Fibroblast of lung (primary cell): ENCODE results near the gene RAPGEF4. TPM values are rescaled to one million over a fixed set of nuclear protein-coding genes. Genes with fewer than 3 reads are reported as not detected.

Experiments used
- DNase-seq, 2 donors: peaks; one replicate each; pipeline versions ENCODE4 v3.0.0 to v3.0.0-alpha.2; 2010; ENCODE audit warnings: low read depth in 2 of 2
- H2AFZ ChIP-seq: 2 replicates; pipeline ENCODE4 v1.5.1; 2012; ENCODE audit warnings: low read length, control low read depth, inconsistent platforms
- H3K27ac ChIP-seq: 2 replicates; pipeline ENCODE4 v1.5.1; 2011; ENCODE audit warnings: low read length, control low read depth; ENCODE audit not compliant: insufficient read depth
- H3K27me3 ChIP-seq: 2 replicates; pipeline ENCODE4 v1.5.1; 2011; ENCODE audit warnings: mild to moderate bottlenecking, low read length; ENCODE audit not compliant: control insufficient read depth, insufficient read depth
- H3K36me3 ChIP-seq: 2 replicates; pipeline ENCODE4 v1.5.1; 2011; ENCODE audit warnings: low read length; ENCODE audit not compliant: control insufficient read depth, insufficient read depth
- H3K4me1 ChIP-seq: 2 replicates; pipeline ENCODE4 v1.5.1; 2011; ENCODE audit warnings: low read length; ENCODE audit not compliant: control insufficient read depth, insufficient read depth; ENCODE audit errors: extremely low read depth
- H3K4me2 ChIP-seq: 2 replicates; pipeline ENCODE4 v1.5.1; 2011; ENCODE audit warnings: low read length, control low read depth; ENCODE audit not compliant: insufficient read depth; ENCODE audit errors: extremely low read depth
- H3K4me3 ChIP-seq, 4 experiments: fragments of 200-600 bp in 1 of 4; sonication (generic) in 1 of 4; replicated peaks in 1 of 4; 2 replicates each; pipeline ENCODE4 v1.5.1; 2011 to 2016; ENCODE audit warnings: low read length in 4 of 4, low read depth in 3 of 4, mild to moderate bottlenecking in 3 of 4, control low read depth in 2 of 4, inconsistent platforms in 1 of 4, mixed read lengths in 1 of 4; ENCODE audit not compliant: insufficient read depth in 1 of 4; ENCODE audit errors: control extremely low read depth in 1 of 4
- H3K79me2 ChIP-seq: 2 replicates; pipeline ENCODE4 v1.5.1; 2012; ENCODE audit warnings: mild to moderate bottlenecking, low read length, inconsistent platforms; ENCODE audit not compliant: control insufficient read depth, insufficient read depth
- H3K9ac ChIP-seq: 2 replicates; pipeline ENCODE4 v1.5.1; 2011; ENCODE audit warnings: mild to moderate bottlenecking, low read length, control low read depth; ENCODE audit not compliant: insufficient read depth
- H3K9me3 ChIP-seq: 2 replicates; pipeline ENCODE4 v1.5.1; 2012; ENCODE audit warnings: low read depth, low read length; ENCODE audit not compliant: control insufficient read depth, insufficient read depth
- H4K20me1 ChIP-seq: 2 replicates; pipeline ENCODE4 v1.5.1; 2011; ENCODE audit warnings: low read length; ENCODE audit not compliant: control insufficient read depth, insufficient read depth; ENCODE audit errors: extremely low read depth
- EZH2 ChIP-seq: IDR thresholded peaks from 2 replicates; pipeline ENCODE4 v1.5.1; 2012; ENCODE audit warnings: low read length, control low read depth, mild to moderate bottlenecking; ENCODE audit errors: missing control alignments
- polyA minus RNA-seq: library from RNA; depleted of rRNA, polyadenylated mRNA; stranded (reverse); fragments of >200 nt; gene quantifications from 2 replicates; pipeline ENCODE4 v1.2.3, GENCODE V29; 2011; ENCODE audit warnings: low replicate concordance
- polyA plus RNA-seq, 2 donors: library from polyadenylated mRNA; depleted of rRNA in 1 of 2; stranded (reverse) in 1 of 2; unstranded in 1 of 2; fragments of >200 nt; gene quantifications; 2 replicates each; pipeline ENCODE4 v1.2.1, GENCODE V29; 2011 to 2012; ENCODE audit warnings: missing spikeins in 1 of 2
- total RNA-seq: library from RNA; depleted of rRNA; stranded (reverse); fragments of >200 nt; gene quantifications from 2 replicates; pipeline ENCODE4 v1.2.1, GENCODE V29; 2014
- TF ChIP-seq, protein P1 (sequence below), 2 donors: IDR thresholded peaks in 1 of 2; conservative IDR thresholded peaks in 1 of 2; 1 replicate in 1 of 2; 2 replicates in 1 of 2; pipeline ENCODE4 v1.5.1; 2011 to 2012; ENCODE audit warnings: low read length in 2 of 2, control low read depth in 1 of 2, inconsistent platforms in 1 of 2, low read depth in 1 of 2, mild to moderate bottlenecking in 1 of 2

RAPGEF4 gene
- total RNA-seq (1.3 and 3.0 TPM in 2 replicates), polyA plus RNA-seq (0.51 and 1.4 TPM in 2 replicates), polyA minus RNA-seq (0.59 and 7.7 TPM in 2 replicates)
- 0.30 and 1.2 TPM in 2 replicates for polyA plus RNA-seq (2012)

- Histone ChIP-seq H4K20me1 (no peaks in the 10 kb centered on the region), H3K4me2 (peak within 1 kb of the TSS; percentile 71), H3K36me3 (no peaks in the 10 kb centered on the region), H2AFZ (no peak within 1 kb of the TSS), H3K4me1 (no peaks in the 10 kb centered on the region), H3K9me3 (no peaks in the 10 kb centered on the region), H3K27ac (no peak within 1 kb of the TSS), H3K79me2 (no peaks in the 10 kb centered on the region), H3K27me3 (peaks cover 16% of the 10 kb centered on the region), H3K9ac (no peak within 1 kb of the TSS), H3K4me3 (peak within 1 kb of the TSS; percentile 29 to 49 (median 42))
- DNase-seq, result peak in 1 of 2 donors; percentile 14
- TF ChIP-seq, protein P1, sequence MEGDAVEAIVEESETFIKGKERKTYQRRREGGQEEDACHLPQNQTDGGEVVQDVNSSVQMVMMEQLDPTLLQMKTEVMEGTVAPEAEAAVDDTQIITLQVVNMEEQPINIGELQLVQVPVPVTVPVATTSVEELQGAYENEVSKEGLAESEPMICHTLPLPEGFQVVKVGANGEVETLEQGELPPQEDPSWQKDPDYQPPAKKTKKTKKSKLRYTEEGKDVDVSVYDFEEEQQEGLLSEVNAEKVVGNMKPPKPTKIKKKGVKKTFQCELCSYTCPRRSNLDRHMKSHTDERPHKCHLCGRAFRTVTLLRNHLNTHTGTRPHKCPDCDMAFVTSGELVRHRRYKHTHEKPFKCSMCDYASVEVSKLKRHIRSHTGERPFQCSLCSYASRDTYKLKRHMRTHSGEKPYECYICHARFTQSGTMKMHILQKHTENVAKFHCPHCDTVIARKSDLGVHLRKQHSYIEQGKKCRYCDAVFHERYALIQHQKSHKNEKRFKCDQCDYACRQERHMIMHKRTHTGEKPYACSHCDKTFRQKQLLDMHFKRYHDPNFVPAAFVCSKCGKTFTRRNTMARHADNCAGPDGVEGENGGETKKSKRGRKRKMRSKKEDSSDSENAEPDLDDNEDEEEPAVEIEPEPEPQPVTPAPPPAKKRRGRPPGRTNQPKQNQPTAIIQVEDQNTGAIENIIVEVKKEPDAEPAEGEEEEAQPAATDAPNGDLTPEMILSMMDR (conservative IDR thresholded peaks at IDR 0.05 in 1 of 2, IDR thresholded peaks at IDR 0.05 in 1 of 2; ENCODE audit: low read depth in 1 of 2, low read length in 2 of 2), result no peak
- peak; percentile 61 for TF ChIP-seq EZH2
Observed at GRCh38 chr2:172735582-172736423, at the start of gene RAPGEF4. Gene RAPGEF4 (plus strand): TSS chr2:172735845. CDS start chr2:172735984, 139 bp downstream.

DNA sequence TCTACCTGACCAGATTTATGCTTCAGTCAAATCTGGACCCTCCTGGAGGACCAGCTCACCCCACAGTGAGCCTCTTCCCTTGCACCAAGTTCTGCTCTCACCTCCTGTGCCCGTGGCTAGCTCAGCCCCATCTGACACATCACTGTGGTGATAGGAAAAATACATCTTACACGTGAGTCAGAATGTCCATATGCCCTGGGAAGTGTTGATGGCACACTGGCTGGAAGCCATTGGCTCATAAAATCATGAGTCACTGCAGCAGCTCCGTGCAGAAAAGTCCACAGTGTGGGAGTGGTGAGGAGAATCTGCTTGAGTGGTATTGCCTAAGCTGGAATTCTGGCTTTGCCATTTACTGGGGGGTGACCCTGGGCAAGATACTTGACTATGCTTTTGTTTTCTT is 42.6 kb upstream of the RAPGEF4 start:
- Histone ChIP-seq H2AFZ (no peak overlapping the region), H3K9ac (no peak overlapping the region), H4K20me1 (no peaks in the 10 kb centered on the region), H3K4me1 (peaks cover 22% of the 10 kb centered on the region), H3K4me2 (peak overlapping the region; percentile 4), H3K79me2 (no peaks in the 10 kb centered on the region), H3K36me3 (no peaks in the 10 kb centered on the region), H3K27ac (no peak overlapping the region), H3K4me3 (no peak overlapping the region), H3K27me3 (no peaks in the 10 kb centered on the region), H3K9me3 (no peaks in the 10 kb centered on the region)
- DNase-seq, result peak; percentile 97 to 99
- TF ChIP-seq EZH2, result no peak

DNA sequence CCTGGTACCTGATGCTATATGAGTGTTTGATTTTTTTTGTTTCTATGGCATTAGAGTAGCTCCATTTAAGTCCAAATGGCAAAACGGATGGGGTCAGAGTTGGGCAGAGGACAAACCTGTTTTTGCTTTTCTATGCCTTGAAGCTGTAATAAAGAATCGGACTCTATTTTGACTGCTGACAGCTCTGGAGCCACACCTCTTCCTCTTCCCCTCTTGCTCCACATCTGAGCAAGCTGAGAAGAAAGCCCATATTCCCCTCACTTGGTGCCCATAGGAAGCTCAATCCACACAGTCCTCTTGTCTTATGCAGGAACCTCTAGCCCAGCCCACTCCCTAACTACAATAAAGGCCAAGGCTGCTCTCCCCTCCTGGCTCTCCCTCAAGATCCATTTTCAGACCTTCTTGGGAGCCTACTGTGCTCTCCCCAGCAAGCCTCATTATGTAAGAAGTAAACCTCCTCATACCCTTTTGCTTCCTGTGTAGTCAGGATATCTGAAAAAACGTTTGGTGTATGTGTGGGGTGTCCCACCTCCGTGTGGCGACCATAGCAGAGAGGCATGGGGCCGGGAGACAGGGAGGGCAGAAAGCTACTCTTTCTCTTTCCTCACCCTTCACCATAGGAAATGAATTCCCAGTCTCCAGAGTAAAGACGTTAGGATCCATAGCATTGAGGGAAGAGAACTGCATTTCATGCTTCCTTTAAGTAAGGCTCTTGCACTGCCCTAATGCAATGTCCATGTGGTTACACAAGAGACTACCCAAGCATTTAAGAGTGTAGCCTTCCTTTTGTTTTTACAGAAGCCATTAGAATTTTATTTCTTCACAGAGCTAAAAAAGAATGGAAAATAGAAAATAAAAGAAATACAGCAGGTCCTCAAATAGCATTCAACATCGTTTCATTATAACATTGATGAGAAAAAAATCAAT is 41.9 kb upstream of the RAPGEF4 start:
- Histone ChIP-seq H3K27me3 (no peaks in the 10 kb centered on the region), H3K4me3 (no peak overlapping the region), H3K9me3 (no peaks in the 10 kb centered on the region), H3K79me2 (no peaks in the 10 kb centered on the region), H2AFZ (no peak overlapping the region), H3K4me1 (peaks cover 28% of the 10 kb centered on the region), H4K20me1 (no peaks in the 10 kb centered on the region), H3K36me3 (no peaks in the 10 kb centered on the region), H3K4me2 (peak overlapping the region; percentile 4), H3K27ac (peak overlapping the region; percentile 37), H3K9ac (no peak overlapping the region)
- TF ChIP-seq, protein P1 (conservative IDR thresholded peaks at IDR 0.05 in 1 of 2, IDR thresholded peaks at IDR 0.05 in 1 of 2; ENCODE audit: low read depth in 1 of 2, low read length in 2 of 2), result no peak
- TF ChIP-seq EZH2, result no peak
- DNase-seq, result peak in 1 of 2 donors; percentile 38
